ENCODE data around the gene SNX18. TPM values are rescaled to one million over a fixed set of nuclear protein-coding genes. Genes with fewer than 3 reads are reported as not detected.

Gene SNX18
- total and polyA plus RNA-seq, 2 donors (not counting 1 experiment from before 2014, with no cell fraction given): 10.6 to 31.6 TPM

GRCh38 chr5:54470677-54471076, 46.9 kb upstream of the SNX18 start:
- no peaks in the 10 kb centered on the region for H3K9me3 Mint-ChIP-seq (ENCODE audit: insufficient read depth)
- CTCF ChIA-PET: interaction anchor here (0.8 to 1.7 kb wide), 3 partner anchors 19 to 404 kb away, joined by 3 to 8 read pairs (median 4); no protein-coding TSS in a partner anchor
- no peak overlapping the region for H3K27ac Mint-ChIP-seq
- peaks cover 5 to 8% of the 10 kb centered on the region in 2 donors for H3K4me1 ChIP-seq (ENCODE audit: control insufficient read depth in 2 of 2, insufficient read depth in 2 of 2, low read length in 2 of 2)
- no peaks in the 10 kb centered on the region for H4K20me1 ChIP-seq (ENCODE audit: control insufficient read depth, insufficient read depth, low read length, poor library complexity, severe bottlenecking)
- no peak overlapping the region for H3K9ac ChIP-seq (ENCODE audit: low read length)
- H3K27me3 Mint-ChIP-seq: peaks cover 10% of the 10 kb centered on the region
- POLR2A ChIA-PET: no interaction called here
- H3K79me2 ChIP-seq (ENCODE audit: control insufficient read depth, insufficient read depth, low read length): no peaks in the 10 kb centered on the region
- H3K36me3 ChIP-seq (replicated peaks in 1 of 2; ENCODE audit: control extremely low read depth in 1 of 2, control insufficient read depth in 1 of 2, extremely low read depth in 1 of 2, insufficient read depth in 2 of 2, low read length in 1 of 2): no peaks in the 10 kb centered on the region
- H3K4me2 ChIP-seq (replicated peaks; ENCODE audit: low read depth, low read length, poor library complexity, severe bottlenecking): no peak overlapping the region
- no peak overlapping the region for H3K4me3 ChIP-seq (ENCODE audit: control extremely low read depth in 1 of 5, extremely low read depth in 1 of 5, insufficient read depth in 1 of 5, low read depth in 2 of 5, low read length in 4 of 5)
- intact Hi-C loops (cut with micrococcal nuclease): no loop called here
- H3K27ac ChIP-seq (ENCODE audit: low read length in 2 of 2): no peak overlapping the region
- ATAC-seq (ENCODE audit: low read depth) (no peak), DNase-seq (no peak)
- peaks cover 9% of the 10 kb centered on the region for H3K4me1 Mint-ChIP-seq
- no peak overlapping the region for H2AFZ ChIP-seq (ENCODE audit: insufficient read depth, low read depth, low read length, poor library complexity, severe bottlenecking)
- H3K9me3 ChIP-seq (ENCODE audit: control extremely low read depth in 1 of 3, control insufficient read depth in 2 of 3, insufficient read depth in 1 of 3, low read length in 2 of 3): peaks cover 0 to 2% (median 0%) of the 10 kb centered on the region in 3 donors
- no peak overlapping the region for H3K4me3 Mint-ChIP-seq
- WGBS (ENCODE audit: insufficient coverage): no CpG with 5 or more reads among the region's 1 CpG
- TF ChIP-seq CTCF (IDR thresholded peaks at IDR 0.05) (no peak), EZH2 (IDR thresholded peaks at IDR 0.05; ENCODE audit: borderline replicate concordance, insufficient read depth, low read depth, low read length, poor library complexity, severe bottlenecking) (no peak)
- no peaks in the 10 kb centered on the region for H3K27me3 ChIP-seq (replicated peaks in 1 of 4; ENCODE audit: control extremely low read depth in 1 of 4, control insufficient read depth in 3 of 4, insufficient read depth in 4 of 4, low read length in 3 of 4)

DNA sequence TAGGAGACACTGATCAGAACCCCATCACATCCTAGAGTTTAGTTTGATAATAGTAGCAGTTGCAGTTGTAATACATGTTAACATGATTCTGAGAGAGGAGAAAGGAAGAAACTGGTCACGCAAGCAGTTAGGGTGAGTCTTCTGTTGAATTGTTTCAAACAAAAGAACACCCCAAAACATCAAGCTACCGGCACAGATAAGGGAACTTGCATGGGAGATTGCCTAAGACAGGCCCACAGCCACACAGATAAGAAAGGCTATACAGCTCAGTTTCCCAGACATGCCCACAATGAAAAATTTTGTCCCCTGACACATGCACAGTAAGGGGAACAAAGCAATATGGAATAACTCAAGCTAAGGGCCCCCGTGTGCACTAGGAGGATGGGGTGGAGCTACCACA, 46.2 kb upstream of the SNX18 start:
- ATAC-seq (ENCODE audit: low read depth): no peak
- H3K36me3 ChIP-seq (replicated peaks in 1 of 2; ENCODE audit: control extremely low read depth in 1 of 2, control insufficient read depth in 1 of 2, extremely low read depth in 1 of 2, insufficient read depth in 2 of 2, low read length in 1 of 2): no peaks in the 10 kb centered on the region
- peaks cover 5 to 8% of the 10 kb centered on the region in 2 donors for H3K4me1 ChIP-seq (ENCODE audit: control insufficient read depth in 2 of 2, insufficient read depth in 2 of 2, low read length in 2 of 2)
- no peak for TF ChIP-seq CTCF (IDR thresholded peaks at IDR 0.05)
- no peak for TF ChIP-seq EZH2 (IDR thresholded peaks at IDR 0.05; ENCODE audit: borderline replicate concordance, insufficient read depth, low read depth, low read length, poor library complexity, severe bottlenecking)
- H3K27me3 ChIP-seq (replicated peaks in 1 of 4; ENCODE audit: control extremely low read depth in 1 of 4, control insufficient read depth in 3 of 4, insufficient read depth in 4 of 4, low read length in 3 of 4): peaks cover 0 to under 1% (median 0%) of the 10 kb centered on the region in 4 experiments
- no peak overlapping the region for H2AFZ ChIP-seq (ENCODE audit: insufficient read depth, low read depth, low read length, poor library complexity, severe bottlenecking)
- no peak overlapping the region for H3K4me2 ChIP-seq (replicated peaks; ENCODE audit: low read depth, low read length, poor library complexity, severe bottlenecking)
- WGBS (ENCODE audit: insufficient coverage): 88% methylated on average over 1 of the region's 3 CpGs
- intact Hi-C loops (cut with micrococcal nuclease): no loop called here
- H3K27ac ChIP-seq (ENCODE audit: low read length in 2 of 2): no peak overlapping the region
- Mint-ChIP-seq H3K27ac (no peak overlapping the region), H3K9me3 (ENCODE audit: insufficient read depth) (no peaks in the 10 kb centered on the region), H3K27me3 (peaks cover 10% of the 10 kb centered on the region), H3K4me1 (peaks cover 9% of the 10 kb centered on the region), H3K4me3 (no peak overlapping the region)
- ChIA-PET CTCF (interaction anchor here (0.9 to 1.7 kb wide), 3 partner anchors 16 to 395 kb away, joined by 3 to 9 read pairs (median 8); no protein-coding TSS in a partner anchor), POLR2A (no interaction called here)
- no peaks in the 10 kb centered on the region for H4K20me1 ChIP-seq (ENCODE audit: control insufficient read depth, insufficient read depth, low read length, poor library complexity, severe bottlenecking)
- H3K4me3 ChIP-seq (ENCODE audit: control extremely low read depth in 1 of 5, extremely low read depth in 1 of 5, insufficient read depth in 1 of 5, low read depth in 2 of 5, low read length in 4 of 5): no peak overlapping the region
- no peaks in the 10 kb centered on the region for H3K79me2 ChIP-seq (ENCODE audit: control insufficient read depth, insufficient read depth, low read length)
- no peak for DNase-seq
- no peak overlapping the region for H3K9ac ChIP-seq (ENCODE audit: low read length)
- no peaks in the 10 kb centered on the region for H3K9me3 ChIP-seq (ENCODE audit: control extremely low read depth in 1 of 3, control insufficient read depth in 2 of 3, insufficient read depth in 1 of 3, low read length in 2 of 3)
